HL-60 (cell line): Measurements from ENCODE around the gene CAMSAP2.
"Not testable (repeated sequence)": the region's sequence is repeated elsewhere in the genome, so short reads cannot be mapped to it uniquely, and the experiment has no call there.

ENCODE experiments used
- DNase-seq, 2 experiments: peaks; one replicate each; pipeline ENCODE4 v3.0.0-alpha.2; 2010 to 2020; ENCODE audit warnings: low read depth in 1 of 2, low spot score in 1 of 2
- H3K27ac ChIP-seq: fragments of 250-450 bp; sonication (Bioruptor Pico); replicated peaks from 2 replicates; pipeline ENCODE4 v1.5.1; 2020; ENCODE audit warnings: mild to moderate bottlenecking, moderate library complexity
- H3K27me3 ChIP-seq: fragments of 250-450 bp; sonication (Bioruptor Pico); 2 replicates; pipeline ENCODE4 v1.5.1; 2021; ENCODE audit warnings: mild to moderate bottlenecking, moderate library complexity; ENCODE audit not compliant: insufficient read depth, poor library complexity, severe bottlenecking
- H3K4me3 ChIP-seq: replicated peaks from 2 replicates; pipeline ENCODE4 v1.5.1; 2011; ENCODE audit warnings: mild to moderate bottlenecking, control low read depth, low read length; ENCODE audit not compliant: insufficient read depth
- CTCF ChIP-seq: IDR thresholded peaks from one replicate; pipeline ENCODE4 v1.5.1; 2011; ENCODE audit warnings: low read length, control low read depth, inconsistent platforms; ENCODE audit not compliant: insufficient read depth
- GABPA ChIP-seq: IDR thresholded peaks from 2 replicates; pipeline ENCODE4 v1.6.1; 2012; ENCODE audit warnings: low read depth
- POLR2AphosphoS5 ChIP-seq: IDR thresholded peaks from 2 replicates; pipeline ENCODE4 v1.6.1; 2012; ENCODE audit warnings: low read depth
- SPI1 ChIP-seq: IDR thresholded peaks from 2 replicates; pipeline ENCODE4 v1.6.1; 2012; ENCODE audit warnings: low read depth, mild to moderate bottlenecking, borderline replicate concordance
- TF ChIP-seq, protein P1 (sequence below): IDR thresholded peaks from 2 replicates; pipeline ENCODE4 v1.6.1; 2012; ENCODE audit warnings: low read depth; ENCODE audit not compliant: insufficient replicate concordance

CAMSAP2 gene

DNA sequence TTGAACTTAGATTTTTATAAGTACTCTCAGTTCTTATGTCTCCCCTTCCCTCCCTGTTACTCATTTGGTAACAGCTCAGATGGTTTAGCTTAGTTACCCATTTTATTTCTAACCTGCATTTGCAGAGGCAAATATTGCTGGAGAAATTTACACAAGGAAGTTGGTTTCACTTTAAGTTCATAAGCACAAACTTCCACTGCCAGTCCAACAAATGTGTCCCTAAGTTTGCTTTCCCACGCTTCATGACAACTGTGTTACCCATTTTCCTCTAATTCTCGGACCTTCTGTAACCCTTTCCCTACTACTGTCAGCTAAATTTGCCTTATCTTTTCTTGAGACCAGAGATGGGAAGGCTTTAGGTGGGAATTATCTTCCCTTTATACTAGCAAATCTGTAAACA, 70.2 kb downstream of the CAMSAP2 start:
- Histone ChIP-seq H3K27me3 (no peaks in the 10 kb centered on the region), H3K27ac (no peak overlapping the region), H3K4me3 (no peak overlapping the region)
- DNase-seq: no peak
- TF ChIP-seq, protein P1, sequence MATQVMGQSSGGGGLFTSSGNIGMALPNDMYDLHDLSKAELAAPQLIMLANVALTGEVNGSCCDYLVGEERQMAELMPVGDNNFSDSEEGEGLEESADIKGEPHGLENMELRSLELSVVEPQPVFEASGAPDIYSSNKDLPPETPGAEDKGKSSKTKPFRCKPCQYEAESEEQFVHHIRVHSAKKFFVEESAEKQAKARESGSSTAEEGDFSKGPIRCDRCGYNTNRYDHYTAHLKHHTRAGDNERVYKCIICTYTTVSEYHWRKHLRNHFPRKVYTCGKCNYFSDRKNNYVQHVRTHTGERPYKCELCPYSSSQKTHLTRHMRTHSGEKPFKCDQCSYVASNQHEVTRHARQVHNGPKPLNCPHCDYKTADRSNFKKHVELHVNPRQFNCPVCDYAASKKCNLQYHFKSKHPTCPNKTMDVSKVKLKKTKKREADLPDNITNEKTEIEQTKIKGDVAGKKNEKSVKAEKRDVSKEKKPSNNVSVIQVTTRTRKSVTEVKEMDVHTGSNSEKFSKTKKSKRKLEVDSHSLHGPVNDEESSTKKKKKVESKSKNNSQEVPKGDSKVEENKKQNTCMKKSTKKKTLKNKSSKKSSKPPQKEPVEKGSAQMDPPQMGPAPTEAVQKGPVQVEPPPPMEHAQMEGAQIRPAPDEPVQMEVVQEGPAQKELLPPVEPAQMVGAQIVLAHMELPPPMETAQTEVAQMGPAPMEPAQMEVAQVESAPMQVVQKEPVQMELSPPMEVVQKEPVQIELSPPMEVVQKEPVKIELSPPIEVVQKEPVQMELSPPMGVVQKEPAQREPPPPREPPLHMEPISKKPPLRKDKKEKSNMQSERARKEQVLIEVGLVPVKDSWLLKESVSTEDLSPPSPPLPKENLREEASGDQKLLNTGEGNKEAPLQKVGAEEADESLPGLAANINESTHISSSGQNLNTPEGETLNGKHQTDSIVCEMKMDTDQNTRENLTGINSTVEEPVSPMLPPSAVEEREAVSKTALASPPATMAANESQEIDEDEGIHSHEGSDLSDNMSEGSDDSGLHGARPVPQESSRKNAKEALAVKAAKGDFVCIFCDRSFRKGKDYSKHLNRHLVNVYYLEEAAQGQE: no peak
- TF ChIP-seq GABPA: no peak
- no peak for TF ChIP-seq POLR2AphosphoS5
- no peak for TF ChIP-seq CTCF
- no peak for TF ChIP-seq SPI1

DNA sequence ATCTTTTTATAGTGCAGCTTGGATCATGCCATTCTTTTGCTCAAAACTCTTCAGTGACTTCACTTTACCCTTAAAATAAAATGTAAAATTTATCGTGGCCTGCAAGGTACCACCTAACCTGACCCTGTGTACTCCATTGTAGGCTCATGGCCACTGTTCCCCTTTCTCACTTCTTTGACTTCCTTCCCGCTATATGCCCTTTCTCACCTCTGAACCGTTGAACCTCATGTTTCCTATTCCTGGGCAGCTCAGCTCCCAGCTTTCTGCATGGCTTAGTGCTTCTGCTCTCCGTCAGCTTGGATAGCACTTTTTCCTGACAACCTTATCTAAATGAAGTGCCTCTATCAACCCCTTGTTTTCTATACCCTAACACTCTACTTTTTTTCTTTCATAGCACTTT, 73.0 kb downstream of the CAMSAP2 start:
- Histone ChIP-seq H3K27ac (no peak overlapping the region), H3K4me3 (no peak overlapping the region), H3K27me3 (no peaks in the 10 kb centered on the region)
- TF ChIP-seq, protein P1: no peak
- TF ChIP-seq CTCF: no peak
- TF ChIP-seq SPI1: peak; percentile 54; the same call in 1 of the 2 replicates
- TF ChIP-seq POLR2AphosphoS5: no peak
- DNase-seq: peak in 1 of 2 experiments; percentile 14

- H3K4me3 ChIP-seq, H3K27ac ChIP-seq, H3K27me3 ChIP-seq, DNase-seq: not testable (repeated sequence)
Observed at GRCh38 chr1:200816624-200817224, 78.0 kb downstream of the CAMSAP2 start.

DNA sequence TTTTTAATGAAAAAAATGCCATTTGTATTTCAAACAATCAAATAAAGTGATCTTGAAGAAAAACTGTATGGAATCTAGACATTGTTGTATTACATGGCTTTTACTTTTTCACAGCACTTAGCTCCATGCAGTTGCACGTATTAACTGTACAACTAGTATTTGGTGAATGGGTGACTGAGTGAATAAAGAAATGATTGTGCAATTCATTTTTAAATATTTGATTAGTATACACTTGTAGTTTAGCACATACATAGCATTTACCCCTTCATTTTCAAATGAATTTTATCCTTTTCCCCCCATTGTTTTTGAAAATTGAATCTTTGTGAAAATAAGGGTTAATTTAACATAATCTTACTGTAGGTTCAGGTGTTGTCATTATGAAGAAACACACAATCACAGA, 79.6 kb downstream of the CAMSAP2 start:
- Histone ChIP-seq H3K27ac (no peak overlapping the region), H3K27me3 (no peaks in the 10 kb centered on the region), H3K4me3 (no peak overlapping the region)
- DNase-seq: no peak
- TF ChIP-seq, protein P1: no peak
- TF ChIP-seq GABPA (no peak), SPI1 (no peak), CTCF (no peak), POLR2AphosphoS5 (no peak)
